T-helper 1 cell (primary cell): ENCODE data around the gene VAC14.

Source experiments
- DNase-seq, 5 donors: peaks; one replicate each; pipeline ENCODE4 v3.0.0-alpha.2; 2012 to 2020

The VAC14 gene

DNA sequence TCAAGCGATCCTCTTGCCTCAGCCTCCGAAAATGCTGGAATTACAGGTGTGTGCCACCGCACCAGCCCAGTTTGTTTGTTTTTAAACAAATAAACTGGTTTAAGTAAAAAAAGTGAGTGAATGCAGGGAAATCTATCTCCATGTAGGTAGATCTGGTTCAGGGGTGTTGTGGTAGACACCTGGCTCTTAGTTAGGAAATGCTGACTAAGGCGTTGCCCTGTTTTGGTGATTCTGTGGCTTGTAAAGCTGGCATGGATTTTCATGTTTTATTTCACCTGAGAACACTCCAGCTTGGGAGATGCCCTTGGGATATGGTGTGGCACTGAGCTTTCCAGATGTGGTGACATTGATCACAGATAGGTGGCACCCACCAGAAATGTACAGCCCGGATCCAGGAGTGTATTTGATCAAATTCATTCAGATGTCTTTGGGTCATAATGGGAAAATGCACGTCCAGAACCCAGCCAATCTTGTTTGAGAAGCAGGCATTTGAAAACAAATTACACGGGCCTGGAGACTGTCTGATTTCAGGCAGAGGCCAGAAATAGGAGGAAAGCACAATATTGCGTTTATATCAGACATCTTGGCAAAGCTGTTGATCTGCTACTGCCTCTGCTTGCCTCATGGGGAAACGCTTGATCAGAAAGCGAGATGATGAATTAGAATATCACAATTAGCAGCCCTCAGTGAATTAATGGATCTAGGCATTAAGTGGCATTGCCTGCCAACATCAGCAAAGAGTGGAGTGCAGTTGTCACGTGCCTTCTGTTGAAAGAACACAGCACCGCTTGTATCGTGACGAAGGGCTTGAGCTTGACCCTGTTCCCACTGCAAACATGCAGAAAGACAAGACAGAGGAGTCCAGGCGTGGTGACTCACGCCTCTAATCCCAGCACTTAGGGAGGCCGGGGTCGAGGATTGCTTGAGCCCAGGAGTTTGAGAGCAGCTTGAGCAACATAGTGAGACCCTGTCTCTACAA lies 161.9 kb downstream of the VAC14 start:
- DNase-seq = no peak
